SK-N-DZ (cell line): ENCODE results near the gene FGF10. TPM values are rescaled to one million over a fixed set of nuclear protein-coding genes. Genes with fewer than 3 reads are reported as not detected.

ENCODE experiments used
- DNase-seq: peaks from one replicate; pipeline ENCODE4 v3.0.0-alpha.2; 2015; ENCODE audit warnings: low spot score
- polyA plus RNA-seq, 2 experiments: library from polyadenylated mRNA; depleted of rRNA; stranded (reverse); fragments of >200 nt; gene quantifications; 2 replicates each; pipeline ENCODE4 v1.2.3, GENCODE V29; 2014

FGF10 gene
- polyA plus RNA-seq (2014; cell fraction: cytosol; rRNA removed) = 46.8 and 56.5 TPM in 2 replicates
- 20.9 and 23.0 TPM in 2 replicates for polyA plus RNA-seq (2014; cell fraction: nucleus; rRNA removed)

- peak; percentile 82 for DNase-seq
These were observed at the start of gene FGF10 for GRCh38 chr5:44389090-44389822. TSS of gene FGF10 (minus strand) at chr5:44389420. CDS start at chr5:44388682, 738 bp downstream.

GRCh38 chr5:44426944-44427343, 37.7 kb upstream of the FGF10 start:
- DNase-seq = no peak

- no peak for DNase-seq
These were observed 23.1 kb upstream of the FGF10 start for GRCh38 chr5:44412286-44412685.

GRCh38 chr5:44402084-44402483, 12.9 kb upstream of the FGF10 start:
- no peak for DNase-seq

- no peak for DNase-seq
These were observed 12.4 kb upstream of the FGF10 start for GRCh38 chr5:44401611-44402010.

GRCh38 chr5:44398382-44398781, 9.2 kb upstream of the FGF10 start:
- no peak for DNase-seq

GRCh38 chr5:44396312-44396711, 7.1 kb upstream of the FGF10 start:
- DNase-seq = no peak

- DNase-seq = no peak
These were observed 1.1 kb upstream of the FGF10 start for GRCh38 chr5:44390351-44390750.

- DNase-seq = no peak
These were observed 563 bp upstream of the FGF10 start for GRCh38 chr5:44389823-44390143.

GRCh38 chr5:44388321-44389089, 715 bp downstream of the FGF10 start:
- DNase-seq = peak; percentile 56

GRCh38 chr5:44387921-44388320, 1.3 kb downstream of the FGF10 start:
- DNase-seq = peak; percentile 63

- peak; percentile 46 for DNase-seq
These were observed 1.8 kb downstream of the FGF10 start for GRCh38 chr5:44387406-44387805.

- no peak for DNase-seq
These were observed 3.8 kb downstream of the FGF10 start for GRCh38 chr5:44385291-44385900.

- DNase-seq = no peak
These were observed 4.4 kb downstream of the FGF10 start for GRCh38 chr5:44384816-44385215.

GRCh38 chr5:44382894-44383293, 6.3 kb downstream of the FGF10 start:
- DNase-seq = no peak

- no peak for DNase-seq
These were observed 12.2 kb downstream of the FGF10 start for GRCh38 chr5:44377057-44377456.

- DNase-seq = no peak
These were observed 17.2 kb downstream of the FGF10 start for GRCh38 chr5:44372028-44372427.

GRCh38 chr5:44367203-44367602, 22.0 kb downstream of the FGF10 start:
- no peak for DNase-seq

- no peak for DNase-seq
These were observed 23.9 kb downstream of the FGF10 start for GRCh38 chr5:44365345-44365744.

GRCh38 chr5:44364097-44364496, 25.1 kb downstream of the FGF10 start:
- no peak for DNase-seq

GRCh38 chr5:44361342-44362001, 27.7 kb downstream of the FGF10 start:
- no peak for DNase-seq

- no peak for DNase-seq
These were observed 28.3 kb downstream of the FGF10 start for GRCh38 chr5:44360919-44361318.
